Glomerular visceral epithelial cell (primary cell): ENCODE data around the gene TSPAN5.

Experiments
- DNase-seq: peaks from one replicate; pipeline ENCODE4 v3.0.0-alpha.2; 2016; ENCODE audit errors: extremely low spot score

Gene TSPAN5

DNA sequence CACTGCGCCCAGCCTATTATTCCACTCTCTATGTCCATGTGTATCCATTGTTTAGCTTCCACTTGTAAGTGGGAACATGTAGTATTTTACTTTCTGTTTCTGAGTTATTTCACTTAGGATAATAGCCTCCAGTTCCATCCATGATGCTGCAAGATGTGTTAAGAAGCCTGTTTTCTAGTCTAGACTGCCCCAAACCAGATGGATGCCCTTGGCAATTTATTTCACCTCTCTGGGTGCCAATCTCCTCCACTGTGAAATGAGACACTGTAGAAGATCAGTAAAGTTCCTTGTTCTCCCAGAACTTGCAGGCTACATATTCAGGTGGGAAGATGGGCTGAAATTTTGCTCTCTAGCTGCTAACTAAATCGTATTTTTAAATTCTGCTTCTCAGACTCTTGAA, 72.8 kb downstream of the TSPAN5 start:
- DNase-seq, result no peak

DNA sequence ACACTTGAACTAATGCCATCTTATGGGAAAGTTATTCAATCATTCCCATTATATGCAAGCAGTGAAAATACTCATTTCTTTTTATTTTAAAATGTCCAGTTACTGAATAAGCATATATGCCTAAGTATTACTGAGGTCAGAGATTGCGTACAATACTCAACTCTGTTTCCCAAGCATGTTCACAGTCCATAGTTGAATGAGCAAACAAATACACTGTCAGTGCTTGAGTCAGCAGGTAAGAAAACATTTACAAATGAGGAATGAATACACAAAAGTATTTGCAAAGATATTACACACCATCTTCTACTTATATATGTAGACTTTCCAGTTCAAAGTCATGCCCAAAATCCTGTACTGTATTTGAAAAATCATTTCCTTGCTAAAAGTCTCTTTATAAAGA, 74.1 kb downstream of the TSPAN5 start:
- DNase-seq, result no peak

DNA sequence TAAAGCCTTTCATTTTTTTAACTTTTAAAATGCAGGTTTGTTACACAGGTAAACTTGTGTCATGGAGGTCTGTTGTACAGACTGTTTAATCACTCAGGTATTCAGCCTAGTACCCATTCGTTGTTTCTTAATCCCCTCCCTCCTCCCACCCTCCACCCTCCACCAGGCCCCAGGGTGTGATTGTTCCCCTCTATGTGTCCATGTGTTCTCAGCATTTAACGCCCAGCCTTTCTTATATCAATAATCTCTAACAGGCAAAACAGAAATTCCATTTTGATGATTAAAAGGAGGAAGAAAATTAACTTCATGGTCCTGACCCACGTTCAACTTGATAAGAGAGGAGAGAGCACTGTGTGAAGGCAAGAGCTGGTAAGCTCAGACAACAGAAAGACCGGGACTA, 75.1 kb downstream of the TSPAN5 start:
- no peak for DNase-seq

DNA sequence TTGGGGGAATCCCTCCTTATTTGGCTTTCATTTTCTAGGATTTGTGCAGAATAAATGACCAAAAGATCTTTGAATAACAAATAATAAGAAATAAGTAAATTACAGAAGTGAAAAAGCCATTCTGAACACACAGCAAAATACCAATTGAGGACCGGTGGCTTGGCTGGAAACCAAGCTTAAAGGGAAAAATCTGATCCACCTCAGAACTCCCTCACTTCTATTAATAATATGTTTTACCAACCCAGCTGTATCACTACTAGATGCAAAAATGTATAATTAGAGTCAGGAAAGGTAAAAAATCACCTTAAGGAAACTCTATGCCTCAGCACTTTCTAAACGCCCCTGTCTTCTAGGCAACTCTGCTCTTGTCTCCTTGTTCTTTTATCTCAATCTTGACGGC, 77.3 kb downstream of the TSPAN5 start:
- no peak for DNase-seq

DNA sequence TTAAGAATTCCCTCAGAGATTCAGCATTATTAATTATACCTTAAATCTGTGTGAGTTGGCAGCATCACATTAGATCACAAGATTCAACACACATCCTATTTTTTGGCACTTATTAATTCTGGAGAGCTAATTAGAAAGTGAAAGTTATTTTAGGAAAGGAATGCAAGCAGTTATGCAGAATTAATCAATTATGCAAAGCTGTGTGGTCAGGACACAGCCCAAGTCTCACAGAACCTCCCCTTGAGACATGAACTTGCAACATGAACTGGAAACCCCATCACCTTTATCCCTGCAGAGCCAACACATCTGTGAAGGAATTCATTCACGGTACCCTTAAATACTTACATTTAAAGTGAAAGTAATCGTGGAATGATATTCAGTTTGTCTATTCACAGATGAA, 80.5 kb downstream of the TSPAN5 start:
- no peak for DNase-seq

DNA sequence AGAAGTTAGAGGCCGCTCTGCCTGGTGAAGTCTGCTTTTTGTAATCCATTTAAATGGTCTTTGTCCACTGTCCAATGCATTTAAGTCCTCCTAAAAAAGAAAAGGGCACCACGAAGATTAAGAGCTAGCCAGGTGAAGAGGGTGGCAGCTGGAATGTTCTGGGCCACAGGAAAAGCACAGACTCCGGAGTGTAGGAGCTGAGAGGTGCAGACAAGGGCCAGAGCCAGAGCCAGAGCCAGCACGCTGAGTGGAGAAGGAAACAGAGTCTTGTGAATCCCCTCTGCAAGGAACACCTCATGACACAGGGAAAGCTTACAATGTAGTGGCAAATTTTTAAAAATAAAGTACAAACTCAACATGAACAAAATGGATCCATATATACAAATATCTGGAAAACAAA, 83.6 kb downstream of the TSPAN5 start:
- DNase-seq, result no peak

DNA sequence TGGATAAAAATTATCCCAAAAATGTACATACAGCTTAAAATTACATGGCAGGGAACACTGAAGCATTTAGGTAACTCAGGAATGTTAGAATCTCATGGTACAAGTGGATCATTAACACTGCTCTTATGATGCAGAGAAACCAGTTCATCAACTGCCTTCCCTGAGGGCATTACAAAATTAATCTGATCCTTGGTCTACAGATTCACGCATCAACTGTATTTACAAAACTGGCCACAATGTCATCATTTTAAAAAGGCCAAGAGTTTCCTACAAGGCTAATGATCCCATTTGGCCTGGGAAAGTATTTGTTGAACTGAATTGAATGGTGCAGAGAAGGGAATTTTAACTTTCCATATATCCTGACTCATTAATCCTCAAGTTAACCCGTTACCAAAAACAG, 84.6 kb downstream of the TSPAN5 start:
- peak; percentile 9 for DNase-seq

DNA sequence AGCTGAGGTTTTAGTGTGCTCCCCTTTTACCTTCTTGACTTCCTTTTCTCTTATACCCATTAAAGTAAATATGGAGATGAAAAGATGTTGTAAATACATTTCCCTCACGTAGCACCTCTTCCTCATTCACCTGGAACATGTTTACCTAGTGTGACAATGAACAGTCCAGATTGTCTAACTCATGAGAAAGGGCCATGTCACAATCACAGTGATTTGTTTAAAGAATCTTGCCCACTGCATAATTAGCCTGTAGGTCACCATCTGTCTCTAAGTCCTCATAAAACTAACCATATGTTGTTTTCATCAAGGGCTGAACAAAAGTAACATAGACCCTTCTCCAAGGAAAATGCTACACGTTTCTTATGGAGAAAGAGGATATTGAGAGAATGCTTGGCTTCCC, 85.7 kb downstream of the TSPAN5 start:
- DNase-seq, result no peak

DNA sequence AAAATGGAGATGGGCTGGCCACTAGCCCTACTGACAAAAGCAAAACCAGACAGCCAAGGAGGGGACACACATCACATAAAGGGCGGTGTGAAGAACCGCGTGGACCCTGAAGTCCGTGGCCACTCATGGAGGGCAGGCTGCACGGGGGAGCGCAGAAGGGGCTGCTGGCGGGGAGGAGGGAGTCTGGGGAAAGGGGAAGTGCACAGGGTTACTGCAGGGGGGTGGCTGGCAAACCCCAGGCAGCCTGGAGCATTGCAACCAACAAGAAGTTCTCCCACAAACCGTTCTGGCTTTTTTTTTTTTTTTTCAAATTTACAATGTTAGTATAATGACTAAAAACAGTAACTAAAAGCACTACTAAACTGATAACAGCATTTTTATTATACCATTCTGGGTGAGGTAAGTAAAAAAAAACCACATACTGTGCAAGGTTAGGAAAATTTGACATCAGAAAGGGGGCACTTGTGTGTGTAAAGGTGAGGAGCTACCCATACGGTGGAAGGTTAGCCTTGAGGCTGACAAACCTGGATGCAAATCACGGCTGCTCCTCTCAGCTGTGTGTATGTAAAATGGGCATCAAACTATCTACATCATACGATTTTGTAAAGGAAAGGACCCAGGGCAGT, 87.1 kb downstream of the TSPAN5 start:
- no peak for DNase-seq

DNA sequence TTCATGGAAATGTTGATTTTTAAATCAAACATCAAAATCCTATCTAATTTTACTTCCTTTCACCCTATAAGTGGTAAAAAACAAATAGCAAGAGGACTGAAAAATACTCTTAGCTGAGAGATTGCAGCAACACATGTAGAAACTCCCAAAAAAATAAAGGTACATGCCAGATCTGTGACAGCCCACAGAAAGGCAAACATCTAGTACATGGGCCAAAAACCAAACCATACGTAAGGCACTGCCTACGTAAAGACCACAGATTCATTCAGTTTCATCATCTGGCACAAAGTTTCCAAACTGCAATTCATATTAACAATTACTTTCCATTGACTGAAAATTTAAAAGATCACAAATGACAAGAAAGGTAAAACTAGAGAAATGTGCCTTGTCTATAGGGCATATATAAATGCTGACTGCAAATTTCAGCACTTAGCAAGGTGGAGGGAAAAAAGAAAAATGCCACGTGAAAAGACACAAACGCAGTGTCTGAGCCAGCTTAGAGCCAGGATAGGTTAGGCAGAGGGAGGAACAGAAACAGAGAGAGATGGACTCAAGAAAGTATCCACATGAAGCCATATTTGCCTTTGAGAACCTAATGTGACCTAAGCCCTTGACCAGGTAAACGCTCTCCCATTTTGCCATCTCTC, 88.1 kb downstream of the TSPAN5 start:
- no peak for DNase-seq

DNA sequence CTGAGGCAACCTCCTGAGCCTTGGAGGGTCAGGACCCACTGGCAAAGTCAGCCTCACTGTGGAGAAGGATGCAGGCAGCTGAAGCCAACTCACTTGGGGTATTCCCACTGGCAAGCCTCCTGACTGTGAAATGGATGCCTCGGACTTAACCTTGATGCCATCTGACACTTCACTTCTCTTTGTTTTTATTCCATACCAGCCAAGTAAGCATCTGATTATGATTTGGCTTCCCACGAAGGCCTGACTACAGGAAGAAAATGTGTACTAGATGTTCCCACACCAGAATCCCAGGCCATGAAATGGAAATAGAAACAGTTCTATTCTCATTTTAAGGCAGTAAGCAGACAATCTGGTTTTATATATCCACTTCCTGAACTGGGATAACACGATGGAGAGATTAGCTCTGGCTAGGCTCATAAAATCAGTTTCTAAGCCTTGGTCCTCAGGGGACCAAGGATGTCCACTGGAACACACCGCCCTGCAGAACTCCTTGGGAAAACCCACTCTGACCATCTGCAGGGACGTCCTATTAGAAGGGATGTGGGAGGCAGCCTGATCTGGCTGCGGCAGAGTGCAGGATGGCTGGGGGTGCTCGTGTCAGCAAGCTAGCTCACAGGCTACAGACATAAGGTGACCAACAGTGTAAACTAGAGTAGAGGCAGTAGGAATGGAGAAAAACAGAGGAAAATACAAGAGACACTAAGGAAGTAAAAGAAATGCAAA, 89.3 kb downstream of the TSPAN5 start:
- DNase-seq, result no peak

DNA sequence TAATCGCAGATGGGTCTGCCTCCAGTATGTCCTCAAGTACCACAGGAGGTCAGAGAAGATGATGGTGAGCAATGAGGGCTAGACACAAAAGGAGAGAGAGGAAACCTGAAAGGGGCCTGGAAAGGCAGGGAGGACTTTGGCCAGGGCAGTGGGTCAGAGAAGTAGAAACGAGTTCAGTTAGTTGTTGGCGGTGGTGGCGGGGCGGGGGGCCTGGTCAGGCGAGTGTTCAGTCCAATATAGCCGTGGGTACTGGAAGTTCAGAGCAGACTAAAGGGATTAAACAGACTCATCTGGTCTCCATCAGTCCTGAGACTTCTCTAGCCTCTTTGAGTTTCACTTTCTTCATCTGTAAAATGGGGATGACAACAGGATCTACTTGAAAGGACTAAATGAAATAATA, 90.8 kb downstream of the TSPAN5 start:
- no peak for DNase-seq

DNA sequence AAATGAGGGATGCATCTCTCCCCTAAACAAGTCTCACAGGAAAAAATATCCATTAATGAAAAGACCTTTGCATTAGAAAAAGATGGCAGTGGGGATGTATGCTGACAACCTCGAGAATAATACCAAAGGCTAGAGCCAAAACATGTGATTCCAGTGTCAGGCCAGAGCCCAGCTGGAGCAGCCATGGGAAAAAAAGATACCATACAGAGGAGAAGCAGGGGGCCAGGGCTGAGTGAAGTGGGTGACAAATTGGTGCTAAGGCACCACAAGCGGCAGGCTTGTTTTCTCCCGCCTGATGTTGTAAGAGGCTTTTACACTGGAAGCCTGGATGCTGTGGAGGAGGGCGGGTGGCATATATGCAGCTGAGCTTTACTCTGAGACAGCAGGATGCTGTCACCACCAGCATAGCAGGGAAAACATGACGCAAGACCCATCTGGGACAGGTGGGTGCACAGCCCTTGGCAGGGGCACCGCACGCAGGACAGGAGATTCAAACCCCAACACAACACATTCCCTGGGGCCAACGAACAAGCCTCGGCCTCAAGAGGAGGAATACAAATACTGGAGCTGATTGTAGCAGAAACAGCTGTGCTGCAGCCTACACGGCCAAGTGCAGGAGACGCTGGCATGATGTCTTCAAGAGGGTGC, 91.9 kb downstream of the TSPAN5 start:
- no peak for DNase-seq

DNA sequence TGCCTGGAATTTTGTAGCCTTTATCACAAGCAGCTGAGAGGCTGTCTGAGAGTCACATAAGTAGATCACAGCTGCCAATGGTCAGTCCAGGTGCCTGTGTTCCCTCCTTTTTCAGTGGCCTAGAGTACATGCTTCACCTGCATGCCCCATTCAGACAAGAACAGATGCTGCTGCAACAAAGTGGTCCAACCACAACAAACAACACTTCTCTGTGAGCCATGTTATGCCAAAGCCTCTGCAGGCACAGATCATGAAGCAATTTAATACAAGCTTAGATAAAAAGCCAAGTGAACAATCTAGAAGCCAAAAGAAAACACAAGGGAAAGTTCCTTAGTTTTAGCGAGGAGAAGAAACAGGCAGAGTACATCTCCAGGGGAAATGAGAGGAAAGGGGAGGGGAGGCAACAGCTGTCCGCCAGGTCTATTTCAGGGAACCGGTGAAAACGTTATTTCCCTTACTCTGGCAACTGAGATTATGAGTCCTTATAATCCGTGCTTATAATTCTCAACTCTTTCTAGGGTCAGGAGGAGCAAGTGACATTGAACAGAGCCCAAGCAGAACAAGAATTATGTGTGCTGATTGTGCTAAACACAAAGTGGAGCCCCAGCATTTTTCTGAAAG, 92.6 kb downstream of the TSPAN5 start:
- DNase-seq, result no peak

DNA sequence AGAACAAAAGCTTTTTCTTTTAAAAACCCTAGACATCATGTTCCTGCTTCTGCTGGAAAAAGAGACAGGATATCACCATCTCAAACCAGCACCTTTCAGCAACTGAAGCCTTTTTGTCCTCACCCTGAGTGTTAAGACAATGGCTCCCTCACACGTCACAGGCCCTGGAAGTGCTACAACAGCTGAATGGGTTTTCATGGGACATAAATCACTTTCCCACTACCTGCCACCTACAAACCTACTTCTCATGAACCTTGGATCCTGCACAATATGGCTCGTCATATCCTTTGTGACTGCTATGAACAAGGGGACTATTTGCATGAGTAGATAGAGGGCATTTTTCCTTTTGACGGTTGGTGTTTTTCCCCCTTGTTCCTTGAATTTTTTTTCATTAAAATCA, 93.6 kb downstream of the TSPAN5 start:
- DNase-seq, result no peak

DNA sequence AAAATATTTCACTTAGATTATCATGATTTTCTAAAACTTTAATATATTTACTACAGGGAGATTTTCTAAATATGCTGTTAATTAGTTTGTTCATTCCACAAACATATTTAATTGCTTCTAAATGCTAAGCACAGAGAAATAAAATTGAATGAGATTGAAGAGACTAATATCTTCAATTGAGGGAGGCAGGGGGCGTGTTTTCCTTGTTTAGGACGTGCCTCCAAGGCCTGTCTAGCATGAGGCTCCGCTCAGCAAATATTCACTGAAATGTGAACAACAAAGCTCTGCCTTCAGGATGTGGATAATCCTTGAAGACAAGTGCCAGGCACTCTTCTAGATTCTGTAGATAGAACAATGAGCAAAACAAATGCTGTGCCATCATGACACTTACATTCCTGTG, 98.1 kb downstream of the TSPAN5 start:
- DNase-seq, result no peak

DNA sequence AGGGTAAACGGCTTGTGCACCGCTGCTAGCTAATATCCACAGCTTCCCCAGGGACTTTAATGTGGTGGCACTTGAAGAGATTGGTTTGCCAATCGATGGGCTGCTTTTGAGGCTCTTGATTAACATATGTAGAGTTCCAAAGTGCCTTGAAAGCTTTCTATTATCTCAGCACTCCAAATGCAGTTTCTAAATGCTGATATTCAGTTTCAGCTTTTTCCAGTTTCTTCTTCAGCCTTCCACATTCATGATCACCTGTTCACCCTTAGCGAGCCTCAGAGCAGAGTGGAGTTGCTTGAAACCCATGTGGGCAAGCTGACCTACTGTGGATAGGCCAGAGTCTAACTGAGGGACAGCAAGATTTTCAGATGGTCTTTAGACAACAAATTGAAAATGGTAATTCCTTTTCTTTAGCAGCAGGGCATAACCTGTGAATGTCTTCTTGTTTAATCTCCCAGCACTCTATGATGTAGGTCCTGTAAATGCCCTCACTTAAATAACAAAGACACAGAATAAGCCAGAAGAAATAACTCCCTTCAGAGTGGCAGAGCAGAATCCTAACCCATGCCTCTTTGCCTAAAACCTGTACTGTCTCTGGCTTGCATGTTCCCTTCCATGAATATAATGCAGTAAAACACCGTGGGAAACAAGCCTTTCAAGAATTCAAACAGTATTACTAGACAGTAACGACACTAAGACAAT, 99.8 kb downstream of the TSPAN5 start:
- DNase-seq, result no peak

DNA sequence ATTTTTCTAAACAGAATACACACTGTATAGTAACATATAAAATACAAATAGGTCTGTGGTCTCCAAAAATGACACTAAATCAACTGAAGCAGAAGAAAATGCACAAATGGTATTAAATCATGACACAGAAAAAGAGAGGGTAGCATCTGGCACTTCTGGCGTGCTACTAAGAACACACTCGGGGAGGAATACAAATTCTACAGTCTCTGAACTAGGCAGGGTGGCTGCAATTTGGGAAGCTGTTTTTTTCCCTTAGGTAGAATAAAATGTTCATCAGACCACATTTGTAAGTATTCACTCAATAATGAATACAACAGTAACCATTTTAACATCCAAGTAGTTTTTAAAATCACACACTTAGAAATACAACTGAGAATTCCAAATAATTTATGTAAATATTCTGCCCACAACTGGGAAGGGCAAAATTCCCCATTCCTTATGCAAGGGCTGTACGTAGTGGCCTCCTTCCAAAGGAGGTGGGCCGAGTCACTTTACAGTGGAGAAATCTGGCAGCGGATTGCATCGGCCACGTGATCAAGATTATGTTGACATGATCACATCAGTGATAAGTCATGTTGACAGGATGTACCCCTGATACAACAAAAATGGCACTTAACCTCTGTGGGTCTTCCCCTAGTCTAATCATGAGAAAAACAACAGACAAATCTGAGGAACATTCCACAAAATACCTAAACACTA, 101.1 kb downstream of the TSPAN5 start:
- DNase-seq, result peak; percentile 34

DNA sequence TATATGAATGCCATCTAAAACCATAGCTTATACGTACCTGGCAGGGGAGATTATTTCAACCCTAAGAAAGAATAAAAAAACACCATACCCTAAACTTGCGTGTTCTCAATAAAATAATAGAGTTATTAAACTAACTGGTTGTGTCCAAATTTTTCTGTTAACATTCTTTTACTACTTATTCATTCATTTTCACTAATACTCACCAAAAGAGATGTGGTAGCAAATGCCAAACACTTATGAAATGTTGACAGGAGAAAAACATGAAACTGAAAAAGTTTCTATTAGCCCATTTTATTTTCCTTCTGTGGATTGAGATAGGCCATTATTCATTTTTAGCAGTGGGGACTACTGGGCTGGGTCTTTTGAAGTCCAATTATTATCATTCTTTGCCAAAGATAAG, 102.0 kb downstream of the TSPAN5 start:
- DNase-seq, result no peak

DNA sequence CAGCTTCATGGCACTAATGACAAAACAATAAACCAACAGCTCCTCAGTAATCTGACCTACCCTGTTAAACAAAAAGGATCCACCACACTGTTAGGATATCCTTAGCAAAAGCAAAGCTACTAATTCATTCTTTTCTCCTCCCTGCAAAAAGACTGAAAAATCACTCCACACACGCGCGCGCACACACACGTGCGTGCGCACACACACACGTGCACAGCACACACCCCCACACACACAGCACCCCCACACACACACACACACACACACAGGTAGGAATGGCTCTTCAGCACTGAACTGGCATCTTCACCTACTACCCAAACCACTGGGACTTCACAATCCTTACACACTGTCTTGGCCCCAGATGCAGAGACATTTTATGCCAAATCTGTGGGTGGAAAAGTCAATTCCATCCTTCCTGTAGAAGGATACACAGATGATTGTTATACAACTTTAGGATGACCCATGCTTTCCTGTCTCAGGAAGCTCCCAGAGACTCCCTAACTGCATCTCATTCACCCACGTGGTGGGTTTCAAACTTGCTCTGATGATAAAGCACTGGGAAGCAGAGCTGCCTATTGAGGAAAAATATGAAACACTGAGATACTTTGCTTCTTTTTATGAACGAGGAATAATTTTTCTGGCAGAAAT, 102.5 kb downstream of the TSPAN5 start:
- no peak for DNase-seq
